HG02885 (cell line): Measurements from ENCODE around the gene TCHP.
"Not testable (repeated sequence)": the region's sequence is repeated elsewhere in the genome, so short reads cannot be mapped to it uniquely, and the experiment has no call there.

Source experiments
- ATAC-seq: cut with Tn5 transposase; IDR thresholded peaks from one replicate; pipeline ENCODE4 v1.9.1; 2021; ENCODE audit warnings: mild to moderate bottlenecking; ENCODE audit not compliant: unreplicated experiment, poor library complexity

TCHP gene

DNA sequence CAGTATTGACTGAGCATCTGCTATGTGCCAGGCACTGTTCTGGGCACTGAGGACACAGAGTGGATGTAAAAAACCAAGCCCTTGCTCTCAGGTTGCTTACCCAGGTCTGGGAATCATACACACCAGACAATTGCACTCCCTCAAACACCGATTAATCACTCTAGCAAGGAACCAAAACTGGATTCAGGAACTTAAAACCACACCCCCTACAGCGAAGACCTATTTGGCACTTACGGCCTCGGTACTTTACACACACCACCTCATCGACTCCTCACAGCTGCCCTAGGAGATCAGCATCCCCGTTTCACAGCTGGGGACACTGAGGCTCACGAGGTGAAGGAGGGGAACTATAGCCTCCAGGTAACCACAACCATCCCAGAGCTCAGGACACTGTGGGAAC, 21.3 kb upstream of the TCHP start:
- no peak for ATAC-seq

DNA sequence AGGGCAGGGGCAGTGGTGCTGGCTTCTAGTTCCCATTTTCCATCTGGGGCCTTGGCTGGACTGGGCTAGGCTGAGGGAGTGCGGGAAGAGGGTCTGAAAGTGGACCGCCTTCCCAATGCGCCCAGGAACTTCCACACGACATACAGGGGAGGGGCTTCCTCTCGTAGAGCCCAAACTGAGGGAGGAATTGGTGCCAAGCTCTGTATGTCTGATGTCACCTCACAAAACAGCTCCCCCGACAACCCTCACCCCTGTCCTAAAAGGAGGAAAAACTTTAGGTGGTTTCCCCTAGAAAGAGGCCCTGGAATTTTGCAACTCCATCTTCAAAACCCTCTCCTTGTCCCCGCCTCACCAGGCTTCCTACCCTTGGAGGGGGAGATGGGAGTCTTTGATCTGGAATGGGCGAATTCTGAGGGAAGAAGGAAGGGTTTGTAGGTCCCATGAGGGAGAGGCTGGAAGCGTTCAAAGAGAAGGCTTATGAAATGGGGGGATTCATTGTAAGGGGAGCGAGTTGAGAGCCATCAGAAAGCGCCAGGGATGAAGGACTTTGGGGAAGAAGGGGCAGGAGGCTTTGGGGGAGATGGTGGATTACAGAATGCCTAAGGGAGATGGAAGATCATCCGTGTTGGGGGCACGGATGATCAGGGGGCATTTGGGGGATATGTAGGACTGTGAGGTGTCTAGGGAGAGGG, 20.6 kb upstream of the TCHP start:
- no peak for ATAC-seq

DNA sequence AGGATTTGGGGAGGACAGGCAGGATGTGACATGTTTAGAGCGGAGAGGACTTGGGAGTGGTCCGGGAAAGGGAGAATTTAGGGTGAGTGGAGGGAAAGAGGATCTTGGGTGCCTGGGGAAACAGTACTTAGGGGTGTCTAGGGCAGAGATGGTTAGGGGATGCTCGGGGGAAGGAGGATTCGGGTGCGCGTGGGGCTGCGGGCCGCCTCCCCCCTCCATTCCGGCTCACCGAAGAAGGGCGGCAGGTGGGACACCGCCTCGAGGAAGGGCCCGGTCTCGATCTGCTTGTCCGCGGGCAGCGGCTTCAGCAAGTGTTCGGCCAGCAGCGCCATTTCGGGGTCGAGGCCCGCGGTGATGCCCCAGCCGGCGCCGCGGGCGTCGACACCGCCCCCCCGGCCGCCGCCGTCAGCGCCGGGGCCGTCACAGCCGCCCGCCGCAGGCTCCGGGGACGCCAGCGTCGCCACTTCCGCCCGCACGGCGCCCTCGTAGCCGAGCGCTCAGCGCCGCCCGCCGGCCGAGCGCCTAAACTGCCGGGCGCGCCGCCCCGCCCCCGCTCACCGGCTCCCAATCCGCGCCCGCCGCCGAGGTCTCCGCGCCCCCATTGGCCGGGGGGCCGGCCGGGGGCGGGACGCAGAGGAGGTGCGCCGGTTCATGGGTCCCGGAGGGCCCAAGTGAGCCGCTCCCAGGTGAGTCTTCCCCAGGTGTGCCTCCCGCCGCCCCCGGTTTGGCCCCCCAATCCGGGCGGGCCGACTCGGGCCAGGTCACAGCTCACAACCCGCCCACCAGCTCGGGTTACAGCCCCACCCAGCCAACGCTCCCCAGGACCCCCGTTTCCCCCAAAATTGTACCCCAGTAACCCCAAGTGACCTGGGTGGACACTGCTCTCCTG, 19.8 kb upstream of the TCHP start, which contains the start of gene GLTP:
GLTP (minus strand) TSS at position 499 of the 889 bp plus-strand sequence; CDS start at position 332, 167 bp downstream.
- peak; percentile 95 for ATAC-seq

DNA sequence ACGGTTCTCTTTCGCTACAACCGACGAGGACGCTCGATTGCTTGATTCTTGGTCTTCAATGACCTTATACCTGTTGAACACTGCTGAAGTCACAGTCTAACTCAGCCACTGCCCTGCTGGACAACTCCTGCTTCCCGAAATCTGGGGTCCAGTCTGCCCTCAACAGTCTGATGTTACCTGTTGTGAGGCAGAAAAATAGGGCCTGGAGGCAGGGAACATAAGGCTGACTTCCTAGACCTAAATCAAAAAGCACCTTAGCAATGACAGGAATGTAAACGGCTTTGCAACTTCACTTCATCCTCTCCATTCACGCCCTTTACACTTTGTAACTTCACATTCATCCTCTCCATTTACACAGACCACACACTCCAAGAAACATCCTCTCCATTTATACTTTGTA, 19.1 kb upstream of the TCHP start:
- no peak for ATAC-seq

DNA sequence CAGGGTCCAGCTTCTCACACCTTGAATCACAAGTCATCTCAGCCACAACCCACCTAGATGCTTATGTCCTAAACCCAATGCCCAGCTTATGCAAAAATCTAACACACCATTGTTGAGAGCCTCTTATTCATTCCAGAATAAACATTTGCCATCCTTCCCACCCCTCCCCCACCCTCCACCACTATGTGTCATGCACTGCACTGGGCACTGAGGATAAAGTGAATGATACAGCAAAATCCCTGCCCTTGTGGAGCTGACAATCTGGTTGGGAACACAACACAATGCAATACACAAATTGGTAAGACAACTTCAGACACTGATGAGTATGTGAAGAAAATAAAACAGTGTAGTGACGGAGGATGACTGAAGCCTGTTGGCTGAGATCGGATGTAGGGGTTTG, 18.3 kb upstream of the TCHP start:
- ATAC-seq, result no peak

DNA sequence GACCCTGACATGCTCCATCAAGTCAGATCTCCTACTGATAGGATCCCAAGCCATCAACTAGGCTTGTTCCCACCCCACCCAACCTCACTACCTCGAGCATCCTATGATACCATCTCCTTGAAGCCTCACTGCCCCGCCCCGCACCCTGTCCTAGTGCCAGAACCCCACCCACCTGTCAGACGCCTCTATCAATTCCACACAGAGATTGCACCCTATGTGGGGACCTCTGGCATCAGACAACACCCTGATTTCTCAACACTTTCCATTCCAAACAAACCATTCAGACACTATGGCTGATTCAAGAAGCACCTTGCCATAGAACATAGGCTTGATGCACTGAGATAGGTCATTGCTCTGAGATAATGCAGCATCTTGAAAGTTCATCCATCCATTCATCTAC, 16.6 kb upstream of the TCHP start:
- no peak for ATAC-seq

DNA sequence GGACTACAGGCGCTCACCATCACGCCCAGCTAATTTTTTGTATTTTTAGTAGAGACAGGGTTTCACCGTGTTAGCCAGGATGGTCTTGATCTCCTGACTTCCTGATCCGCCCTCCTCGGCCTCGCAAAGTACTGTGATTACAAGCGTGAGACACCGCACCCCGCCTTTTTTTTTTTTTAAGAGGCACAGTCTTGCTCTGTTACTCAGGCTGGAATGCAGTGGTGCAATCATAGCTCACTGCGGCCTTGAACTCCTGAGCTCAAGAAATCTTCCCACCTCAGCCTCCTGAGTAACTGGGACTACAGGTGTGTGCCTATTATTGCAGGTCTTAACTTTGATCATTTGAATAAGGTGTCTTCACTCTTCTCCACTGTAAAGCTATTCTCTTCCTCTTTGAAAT, 14.5 kb upstream of the TCHP start:
- no peak for ATAC-seq

DNA sequence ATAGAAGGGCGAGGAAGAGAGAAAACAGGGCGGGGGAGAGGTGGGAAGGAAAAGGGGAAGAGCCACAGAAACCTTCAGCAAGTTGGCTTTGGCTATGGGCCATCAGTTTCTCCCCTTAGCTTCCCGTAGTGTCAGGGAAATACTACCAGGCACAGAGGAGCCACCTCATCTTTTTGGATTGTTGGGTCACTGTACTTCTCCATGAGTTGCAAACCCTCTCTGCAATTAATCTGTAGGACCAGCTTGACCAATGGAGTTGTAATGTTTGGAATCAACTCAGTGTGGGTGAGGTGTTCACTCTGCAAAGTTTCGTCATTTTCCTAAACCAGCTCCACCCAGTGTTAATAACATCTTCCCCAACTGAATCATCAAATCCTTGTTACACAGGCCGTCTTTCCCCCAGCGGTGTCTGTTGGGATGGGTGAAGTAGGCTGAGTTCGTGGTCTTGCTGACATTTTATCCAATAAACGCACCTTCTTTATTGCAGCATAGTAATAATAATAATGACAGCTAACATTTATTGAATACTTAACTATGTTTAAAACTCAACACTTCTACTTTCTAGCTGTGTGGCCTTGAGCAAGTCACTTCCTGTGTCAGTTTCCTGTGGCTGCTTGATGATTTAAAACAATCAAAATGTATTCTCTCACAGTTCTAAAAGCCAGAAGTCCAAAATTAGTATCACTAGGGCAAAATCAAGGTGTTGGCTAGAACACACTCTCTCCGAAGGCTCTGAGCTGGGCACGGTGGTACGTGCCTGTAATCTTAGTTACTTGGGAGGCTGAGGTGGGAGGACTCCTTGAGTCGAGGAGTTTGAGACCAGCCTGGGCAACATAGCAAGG, 11.7 kb upstream of the TCHP start:
- ATAC-seq, result no peak

DNA sequence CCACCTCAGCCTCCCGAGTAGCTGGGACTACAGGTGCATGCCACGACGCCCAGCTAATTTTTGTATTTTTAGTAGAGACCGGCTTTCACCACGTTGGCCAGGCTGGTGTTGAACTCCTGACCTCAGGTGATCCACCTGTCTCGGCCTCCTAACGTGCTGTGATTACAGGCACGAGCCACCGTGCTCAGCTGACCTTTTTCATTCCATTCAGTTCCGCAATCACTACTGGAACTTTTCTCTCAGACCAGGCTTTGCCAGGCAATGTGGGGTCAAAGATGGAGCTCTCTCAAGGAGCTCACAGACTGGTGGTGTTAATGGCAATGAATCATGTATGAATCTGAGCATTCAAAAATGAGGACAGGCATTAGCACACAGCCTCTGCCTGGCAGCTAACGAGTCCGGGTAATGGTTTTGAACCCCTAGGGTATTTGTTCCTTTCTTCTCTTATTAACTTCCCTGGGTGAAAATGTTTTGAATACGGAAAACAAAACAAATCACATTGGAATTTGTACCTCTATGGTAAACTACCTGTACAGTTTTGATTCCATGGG, 9.4 kb upstream of the TCHP start:
- ATAC-seq, result no peak

DNA sequence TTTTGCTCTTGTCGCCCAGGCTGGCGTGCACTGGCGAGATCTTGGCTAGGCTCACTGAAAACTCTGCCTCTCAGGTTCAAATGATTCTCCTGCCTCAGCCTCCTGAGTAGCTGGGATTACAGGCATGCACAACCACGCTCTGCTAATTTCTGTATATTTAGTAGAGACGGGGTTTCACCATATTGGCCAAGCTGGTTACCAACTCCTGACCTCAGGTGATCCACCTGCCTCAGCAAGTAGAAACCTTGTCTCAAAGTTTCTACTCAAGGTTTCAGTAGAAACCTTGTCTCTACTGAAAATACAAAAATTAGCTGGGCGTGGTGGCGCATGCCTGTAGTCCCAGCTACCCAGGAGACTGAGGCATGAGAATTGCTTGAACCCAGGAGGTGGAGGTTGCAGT, 8.3 kb upstream of the TCHP start:
- not testable (repeated sequence) for ATAC-seq

DNA sequence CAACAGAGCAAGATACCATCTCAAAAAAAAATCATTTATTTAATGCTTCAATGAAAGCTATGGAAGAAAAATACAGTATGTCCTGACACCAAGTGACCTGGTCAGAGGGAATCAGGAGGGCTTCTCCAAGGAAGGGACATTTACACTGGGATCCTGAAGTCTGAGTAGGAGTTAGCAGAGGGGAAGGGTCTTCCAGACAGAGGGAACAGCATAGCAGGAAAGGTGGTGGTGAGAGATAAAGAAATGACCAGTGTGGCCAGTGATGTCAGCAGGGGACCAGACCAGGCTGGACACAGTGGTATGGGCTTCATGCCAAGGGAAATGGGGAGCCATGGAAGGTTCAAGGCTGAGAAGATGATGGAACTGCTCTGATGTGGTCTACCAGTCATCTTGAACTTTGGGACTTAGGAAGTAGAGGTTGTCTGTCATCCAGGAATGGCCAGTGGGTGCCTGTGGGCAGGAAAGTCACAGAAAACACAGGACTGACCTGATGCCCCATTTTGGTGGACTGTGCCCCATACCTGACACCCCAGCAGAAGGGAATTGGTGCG, 7.8 kb upstream of the TCHP start:
- no peak for ATAC-seq

DNA sequence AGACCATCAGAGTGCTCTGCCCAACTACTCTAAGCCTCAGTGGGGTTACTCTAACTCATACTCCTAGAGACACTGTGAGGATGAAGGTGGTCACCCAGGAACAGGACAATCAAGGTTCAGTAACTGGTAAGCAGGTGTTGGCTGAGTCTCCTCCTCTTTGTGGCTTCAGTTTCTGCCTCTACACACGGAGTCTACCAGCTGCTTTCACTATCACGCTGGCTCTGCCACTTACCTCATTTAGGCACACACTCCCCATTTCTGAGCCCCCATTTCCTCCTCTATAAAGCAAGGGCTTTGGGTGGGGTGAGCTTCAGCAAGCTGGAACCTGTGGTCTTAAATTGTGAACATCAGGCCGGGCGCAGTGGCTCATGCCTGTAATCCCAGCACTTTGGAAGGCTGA, 7.3 kb upstream of the TCHP start:
- no peak for ATAC-seq

DNA sequence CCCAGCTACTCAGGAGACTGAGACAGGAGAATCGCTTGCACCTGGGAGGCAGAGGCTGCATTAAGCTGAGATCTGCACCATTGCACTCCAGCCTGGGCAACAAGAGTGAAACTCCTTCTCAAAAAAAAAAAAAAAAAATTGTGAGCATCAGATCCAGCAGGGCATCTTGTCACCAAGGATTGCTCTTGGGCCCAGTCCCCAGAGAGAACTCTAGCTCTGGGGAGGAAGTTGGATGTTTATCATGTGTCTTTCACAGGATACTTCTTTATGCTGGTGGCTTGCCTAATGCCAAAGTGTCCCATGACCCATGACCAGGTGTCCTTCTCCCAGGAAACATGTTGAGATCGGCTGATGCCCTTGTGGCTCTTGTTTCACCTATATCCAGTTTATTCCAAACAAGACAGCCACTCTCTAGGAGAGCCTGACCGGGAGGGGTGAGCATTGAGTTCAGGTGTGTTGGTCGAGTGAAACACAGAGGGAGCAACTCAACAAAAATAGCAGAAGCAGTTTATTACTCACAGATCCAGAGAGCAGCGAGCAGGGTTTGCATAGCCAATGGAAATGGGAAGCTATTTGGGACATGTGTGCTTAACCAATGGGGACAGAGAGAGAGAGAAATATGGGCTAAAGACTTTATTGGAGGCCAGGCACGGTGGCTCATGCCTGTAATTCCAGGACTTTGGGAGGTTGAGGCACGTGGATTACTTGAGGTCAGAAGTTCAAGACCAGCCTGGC, 6.6 kb upstream of the TCHP start:
- ATAC-seq, result no peak

DNA sequence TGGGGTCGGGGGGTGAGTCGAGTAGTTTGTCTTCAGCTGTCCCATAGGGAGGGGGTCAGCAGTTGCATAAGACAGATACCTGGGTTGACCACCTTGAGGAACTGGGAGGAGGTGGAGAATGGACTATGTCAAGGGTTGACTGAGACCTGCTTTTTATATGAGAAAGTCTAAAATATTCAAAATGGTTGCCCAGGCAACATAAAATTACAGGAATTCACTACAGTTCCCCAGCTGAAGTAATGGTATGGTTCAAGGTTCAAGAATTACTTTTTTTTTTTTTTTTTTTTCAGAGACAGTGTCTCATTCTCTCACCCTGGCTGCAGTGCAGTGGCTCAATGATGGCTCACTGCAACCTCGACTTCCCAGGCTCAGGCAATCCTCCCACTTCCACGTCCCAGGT, 5.1 kb upstream of the TCHP start:
- ATAC-seq, result no peak

DNA sequence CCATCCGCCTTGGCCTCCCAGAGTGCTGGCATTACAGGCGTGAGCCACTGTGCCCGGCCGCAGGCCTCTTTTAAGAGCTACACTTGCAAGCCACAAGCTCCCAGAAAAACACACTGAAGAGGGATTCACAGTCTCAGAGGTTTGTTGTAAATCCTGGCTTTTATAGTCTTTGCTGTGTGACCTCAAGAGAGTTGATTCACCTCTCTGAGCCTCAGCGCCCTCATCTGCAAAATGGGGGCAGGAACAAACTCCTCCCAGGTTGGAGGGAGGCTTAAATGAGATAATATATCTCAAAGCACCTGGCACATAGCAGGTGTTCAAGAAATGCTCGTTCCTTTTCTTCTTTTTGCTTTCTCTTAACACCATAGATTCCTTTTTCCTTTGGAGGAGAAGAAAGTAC, 3.9 kb upstream of the TCHP start:
- no peak for ATAC-seq

DNA sequence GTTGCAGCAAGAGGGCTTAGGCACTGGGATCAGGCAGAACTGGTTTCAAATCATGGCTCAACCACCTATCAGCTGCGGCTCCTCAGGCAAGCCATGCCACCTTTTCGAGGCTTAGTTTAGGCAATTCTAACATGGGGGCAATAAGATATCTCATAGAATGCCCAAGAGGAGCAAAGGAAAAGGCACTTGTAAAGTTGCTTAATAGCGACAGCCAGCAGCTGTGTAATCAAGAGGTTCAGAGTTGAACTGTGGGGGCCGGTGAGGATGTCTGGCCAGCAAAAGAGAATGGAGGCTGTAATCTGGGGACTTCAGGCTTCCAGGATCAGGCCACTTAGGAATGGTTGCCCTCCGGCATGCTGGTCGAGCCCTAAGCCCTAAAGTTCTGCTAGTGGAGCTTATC, 3.0 kb upstream of the TCHP start:
- no peak for ATAC-seq

DNA sequence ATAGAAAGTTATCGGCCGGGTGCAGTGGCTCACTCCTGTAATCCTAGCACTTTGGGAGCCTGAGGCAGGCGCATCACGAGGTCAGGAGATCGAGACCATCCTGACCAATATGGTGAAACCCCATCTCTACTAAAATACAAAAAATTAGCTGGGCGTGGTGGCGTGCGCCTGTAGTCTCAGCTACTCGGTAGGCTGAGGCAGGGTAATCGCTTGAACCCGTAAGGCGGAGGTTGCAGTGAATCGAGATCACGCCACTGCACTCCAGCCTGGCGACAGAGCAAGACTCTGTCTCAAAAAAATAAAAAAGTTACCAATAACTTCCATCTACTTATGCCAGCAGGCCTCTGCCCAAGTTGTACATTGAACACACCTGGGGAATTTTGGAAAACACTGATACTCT, 729 bp upstream of the TCHP start:
- not testable (repeated sequence) for ATAC-seq

DNA sequence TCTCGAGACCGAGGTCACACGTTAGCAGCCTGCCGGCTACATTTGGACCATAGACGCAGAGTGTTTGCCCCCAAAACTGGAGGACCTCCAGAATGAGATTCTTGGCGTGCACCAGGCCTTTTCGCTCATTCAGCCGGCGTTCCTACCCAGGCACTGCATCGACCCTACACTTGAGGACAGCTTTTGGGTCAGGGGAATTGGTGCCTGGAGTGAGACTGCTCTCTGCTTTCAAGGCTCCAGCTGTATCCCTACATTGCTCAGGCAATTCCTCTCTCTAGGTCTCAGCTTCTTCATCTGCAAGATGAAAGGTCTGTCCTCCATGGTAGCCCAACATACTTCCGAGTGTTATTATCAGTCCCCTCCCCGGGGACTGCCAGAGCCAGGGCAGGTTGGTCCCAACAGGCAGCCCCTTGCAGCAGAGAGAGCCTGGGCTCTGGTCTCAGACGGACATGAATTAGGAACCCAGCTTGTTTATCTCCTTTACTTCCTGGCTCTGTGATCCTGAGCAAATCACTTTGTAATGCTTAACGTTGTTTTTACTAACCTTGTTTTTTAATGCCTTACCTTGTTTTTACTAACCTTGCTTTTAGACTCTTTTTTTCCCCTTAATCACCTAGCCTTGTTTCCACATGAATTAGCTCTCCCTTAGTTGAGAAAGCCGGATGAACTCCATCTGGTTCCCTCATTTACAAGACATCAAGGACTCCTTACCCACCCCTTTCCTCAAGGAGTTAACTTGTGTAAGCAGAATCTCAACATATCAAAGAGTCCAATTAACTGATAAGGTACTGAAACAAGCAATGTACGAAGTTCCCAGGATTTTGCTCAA, 892 bp downstream of the TCHP start:
- peak; percentile 22 for ATAC-seq
